Measurements from ENCODE around the gene PCNX2.

DNA sequence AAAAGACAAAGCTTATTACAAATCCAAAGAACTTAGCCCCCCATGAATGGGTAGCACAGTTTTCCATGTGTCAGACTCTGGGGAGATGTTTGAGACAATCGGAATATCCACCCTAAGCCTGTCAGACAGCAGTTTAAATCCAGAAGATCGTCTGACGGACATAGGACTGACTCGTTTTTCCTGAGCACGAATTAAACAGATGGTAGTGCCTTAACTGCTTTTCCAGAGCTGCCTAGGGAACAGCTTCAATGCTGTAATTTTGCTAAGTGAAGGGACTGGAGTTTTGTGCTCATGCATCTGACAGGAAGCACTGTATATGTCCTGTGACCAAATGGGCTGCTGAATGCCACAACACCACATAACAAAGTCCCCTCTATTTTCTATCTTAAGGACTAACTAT lies 48.6 kb downstream of the PCNX2 start:
- TF ChIP-seq, protein P1, sequence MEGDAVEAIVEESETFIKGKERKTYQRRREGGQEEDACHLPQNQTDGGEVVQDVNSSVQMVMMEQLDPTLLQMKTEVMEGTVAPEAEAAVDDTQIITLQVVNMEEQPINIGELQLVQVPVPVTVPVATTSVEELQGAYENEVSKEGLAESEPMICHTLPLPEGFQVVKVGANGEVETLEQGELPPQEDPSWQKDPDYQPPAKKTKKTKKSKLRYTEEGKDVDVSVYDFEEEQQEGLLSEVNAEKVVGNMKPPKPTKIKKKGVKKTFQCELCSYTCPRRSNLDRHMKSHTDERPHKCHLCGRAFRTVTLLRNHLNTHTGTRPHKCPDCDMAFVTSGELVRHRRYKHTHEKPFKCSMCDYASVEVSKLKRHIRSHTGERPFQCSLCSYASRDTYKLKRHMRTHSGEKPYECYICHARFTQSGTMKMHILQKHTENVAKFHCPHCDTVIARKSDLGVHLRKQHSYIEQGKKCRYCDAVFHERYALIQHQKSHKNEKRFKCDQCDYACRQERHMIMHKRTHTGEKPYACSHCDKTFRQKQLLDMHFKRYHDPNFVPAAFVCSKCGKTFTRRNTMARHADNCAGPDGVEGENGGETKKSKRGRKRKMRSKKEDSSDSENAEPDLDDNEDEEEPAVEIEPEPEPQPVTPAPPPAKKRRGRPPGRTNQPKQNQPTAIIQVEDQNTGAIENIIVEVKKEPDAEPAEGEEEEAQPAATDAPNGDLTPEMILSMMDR (conservative IDR thresholded peaks at IDR 0.05) = no peak
- no peak for TF ChIP-seq ZFX (IDR thresholded peaks at IDR 0.05)

All from C4-2B (cell line).